Measurements from ENCODE around the gene CCL20. TPM values are rescaled to one million over a fixed set of nuclear protein-coding genes. Genes with fewer than 3 reads are reported as not detected.

CCL20 gene
- total and polyA plus RNA-seq, 4 donors = 0.49 to 0.50 TPM; not detected in 2

DNA sequence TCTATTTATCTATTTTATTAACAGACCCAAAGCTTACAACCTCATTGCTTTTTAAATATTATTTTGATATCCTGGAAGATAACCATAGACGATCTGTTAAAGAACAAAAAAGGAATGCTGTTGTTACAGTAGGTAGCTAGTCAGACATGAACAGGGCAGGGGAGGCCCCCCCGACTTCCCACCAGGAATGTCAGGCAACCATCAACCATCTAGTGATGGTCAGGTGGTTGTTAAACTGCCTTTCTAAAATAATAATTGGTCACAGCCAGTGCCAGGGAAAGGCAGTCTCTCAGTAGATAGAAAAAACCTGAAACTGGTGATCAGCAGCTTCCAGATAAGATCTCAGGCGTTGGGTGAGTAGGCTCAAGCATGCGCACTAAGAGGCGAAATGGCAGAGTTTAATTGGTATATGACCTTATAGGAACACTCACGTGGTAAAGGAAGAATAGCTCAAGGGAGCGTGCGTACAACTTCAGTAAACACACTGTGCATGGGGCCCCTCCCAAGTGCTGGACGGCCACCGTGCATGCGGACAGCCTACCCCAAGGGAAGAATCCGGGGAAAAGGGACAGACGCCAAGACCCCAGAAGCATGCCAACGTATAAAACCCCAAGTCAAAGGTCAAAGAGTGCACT lies 32.5 kb upstream of the CCL20 start:
- H3K27me3 ChIP-seq (ENCODE audit: control insufficient read depth, insufficient read depth, low read length) = no peaks in the 10 kb centered on the region
- no peak overlapping the region for H3K4me3 ChIP-seq (ENCODE audit: low read depth, low read length)
- no peak overlapping the region for H3K27ac ChIP-seq (ENCODE audit: low read depth, low read length)
- no peaks in the 10 kb centered on the region for H3K4me1 ChIP-seq (ENCODE audit: control insufficient read depth, insufficient read depth, low read length)
- H3K36me3 ChIP-seq (ENCODE audit: control insufficient read depth, insufficient read depth, low read length) = no peaks in the 10 kb centered on the region
- 76% methylated on average over 12 of the region's 14 CpGs for WGBS (ENCODE audit: insufficient coverage)
- DNase-seq (ENCODE audit: low read depth in 4 of 6, low spot score in 6 of 6) = no peak
- H3K9me3 ChIP-seq (ENCODE audit: control insufficient read depth, insufficient read depth, low read length) = no peaks in the 10 kb centered on the region

- Histone ChIP-seq H3K4me1 (ENCODE audit: control insufficient read depth, insufficient read depth, low read length) (no peaks in the 10 kb centered on the region), H3K27ac (ENCODE audit: low read depth, low read length) (no peak overlapping the region), H3K36me3 (ENCODE audit: control insufficient read depth, insufficient read depth, low read length) (no peaks in the 10 kb centered on the region), H3K4me3 (ENCODE audit: low read depth, low read length) (no peak overlapping the region), H3K27me3 (ENCODE audit: control insufficient read depth, insufficient read depth, low read length) (no peaks in the 10 kb centered on the region), H3K9me3 (ENCODE audit: control insufficient read depth, insufficient read depth, low read length) (no peaks in the 10 kb centered on the region)
- no peak for DNase-seq (ENCODE audit: low read depth in 4 of 6, low spot score in 6 of 6)
- 95% methylated on average over 8 of the region's 8 CpGs for WGBS (ENCODE audit: insufficient coverage)
Observed at GRCh38 chr2:227781841-227782240, 31.8 kb upstream of the CCL20 start.

DNA sequence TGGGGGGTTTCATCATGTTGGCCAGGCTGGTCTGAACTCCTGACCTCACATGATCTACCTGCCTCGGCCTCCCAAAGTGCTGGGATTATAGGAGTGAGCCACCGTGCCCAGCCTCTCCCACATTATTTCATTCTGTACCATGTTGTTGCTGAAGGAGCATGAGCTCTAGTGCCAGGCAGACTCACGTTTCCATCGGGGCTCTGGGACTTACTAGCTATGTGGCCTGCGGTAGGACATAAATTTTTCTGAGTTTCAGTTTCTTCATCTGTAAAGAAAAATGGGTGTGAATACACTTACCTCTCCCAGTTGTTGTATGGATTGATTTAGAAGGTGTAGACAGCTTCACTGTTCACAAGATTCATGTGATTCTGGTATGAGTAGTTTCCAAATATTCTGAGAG lies 30.8 kb upstream of the CCL20 start:
- H3K27me3 ChIP-seq (ENCODE audit: control insufficient read depth, insufficient read depth, low read length) = no peaks in the 10 kb centered on the region
- no peak overlapping the region for H3K4me3 ChIP-seq (ENCODE audit: low read depth, low read length)
- no peak overlapping the region for H3K27ac ChIP-seq (ENCODE audit: low read depth, low read length)
- no peaks in the 10 kb centered on the region for H3K36me3 ChIP-seq (ENCODE audit: control insufficient read depth, insufficient read depth, low read length)
- no peaks in the 10 kb centered on the region for H3K9me3 ChIP-seq (ENCODE audit: control insufficient read depth, insufficient read depth, low read length)
- no peak for DNase-seq (ENCODE audit: low read depth in 4 of 6, low spot score in 6 of 6)
- no peaks in the 10 kb centered on the region for H3K4me1 ChIP-seq (ENCODE audit: control insufficient read depth, insufficient read depth, low read length)
- 95% methylated on average over 3 of the region's 5 CpGs for WGBS (ENCODE audit: insufficient coverage)

GRCh38 chr2:227783404-227784138 lies 30.1 kb upstream of the CCL20 start:
- DNase-seq (ENCODE audit: low read depth in 4 of 6, low spot score in 6 of 6) = no peak
- Histone ChIP-seq H3K4me3 (ENCODE audit: low read depth, low read length) (no peak overlapping the region), H3K27ac (ENCODE audit: low read depth, low read length) (no peak overlapping the region), H3K27me3 (ENCODE audit: control insufficient read depth, insufficient read depth, low read length) (no peaks in the 10 kb centered on the region), H3K36me3 (ENCODE audit: control insufficient read depth, insufficient read depth, low read length) (no peaks in the 10 kb centered on the region), H3K9me3 (ENCODE audit: control insufficient read depth, insufficient read depth, low read length) (no peaks in the 10 kb centered on the region), H3K4me1 (ENCODE audit: control insufficient read depth, insufficient read depth, low read length) (no peaks in the 10 kb centered on the region)
- WGBS (ENCODE audit: insufficient coverage) = 92% methylated on average over 10 of the region's 12 CpGs

- no peak for DNase-seq (ENCODE audit: low read depth in 4 of 6, low spot score in 6 of 6)
- H3K9me3 ChIP-seq (ENCODE audit: control insufficient read depth, insufficient read depth, low read length) = no peaks in the 10 kb centered on the region
- no peaks in the 10 kb centered on the region for H3K36me3 ChIP-seq (ENCODE audit: control insufficient read depth, insufficient read depth, low read length)
- WGBS (ENCODE audit: insufficient coverage) = 31% methylated on average over 1 of the region's 1 CpG
- H3K27ac ChIP-seq (ENCODE audit: low read depth, low read length) = no peak overlapping the region
- H3K4me1 ChIP-seq (ENCODE audit: control insufficient read depth, insufficient read depth, low read length) = no peaks in the 10 kb centered on the region
- no peaks in the 10 kb centered on the region for H3K27me3 ChIP-seq (ENCODE audit: control insufficient read depth, insufficient read depth, low read length)
- H3K4me3 ChIP-seq (ENCODE audit: low read depth, low read length) = no peak overlapping the region
Observed at GRCh38 chr2:227785293-227785692, 28.3 kb upstream of the CCL20 start.

DNA sequence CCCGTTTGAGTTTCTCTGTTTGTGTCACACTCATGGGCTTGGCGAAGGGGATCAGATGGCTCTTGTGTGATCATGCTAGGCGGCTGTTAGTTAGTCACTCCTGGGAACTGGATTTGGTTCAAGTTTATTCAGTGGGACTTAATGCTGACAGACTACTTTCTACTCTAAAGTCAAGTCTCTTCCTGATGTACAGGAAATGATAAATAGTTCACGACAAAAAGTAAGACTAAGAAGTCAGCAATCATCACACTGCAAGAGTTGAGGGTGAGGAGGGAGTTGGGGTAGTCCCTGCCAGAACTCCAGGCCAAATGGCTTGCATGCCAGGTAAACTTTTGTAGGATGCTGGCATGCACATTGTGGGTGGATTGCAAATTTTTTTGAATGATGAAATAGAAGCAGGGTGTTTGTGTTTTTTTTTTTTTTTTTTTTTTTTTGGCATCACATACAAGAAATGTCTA lies 25.1 kb upstream of the CCL20 start:
- no peak overlapping the region for H3K4me3 ChIP-seq (ENCODE audit: low read depth, low read length)
- no peaks in the 10 kb centered on the region for H3K27me3 ChIP-seq (ENCODE audit: control insufficient read depth, insufficient read depth, low read length)
- H3K4me1 ChIP-seq (ENCODE audit: control insufficient read depth, insufficient read depth, low read length) = no peaks in the 10 kb centered on the region
- no peaks in the 10 kb centered on the region for H3K36me3 ChIP-seq (ENCODE audit: control insufficient read depth, insufficient read depth, low read length)
- no peak for DNase-seq (ENCODE audit: low read depth in 4 of 6, low spot score in 6 of 6)
- H3K27ac ChIP-seq (ENCODE audit: low read depth, low read length) = no peak overlapping the region
- WGBS (ENCODE audit: insufficient coverage) = 83% methylated on average over 2 of the region's 4 CpGs
- H3K9me3 ChIP-seq (ENCODE audit: control insufficient read depth, insufficient read depth, low read length) = no peaks in the 10 kb centered on the region

GRCh38 chr2:227789803-227790202 lies 23.8 kb upstream of the CCL20 start:
- Histone ChIP-seq H3K9me3 (ENCODE audit: control insufficient read depth, insufficient read depth, low read length) (no peaks in the 10 kb centered on the region), H3K4me3 (ENCODE audit: low read depth, low read length) (no peak overlapping the region), H3K27me3 (ENCODE audit: control insufficient read depth, insufficient read depth, low read length) (no peaks in the 10 kb centered on the region), H3K27ac (ENCODE audit: low read depth, low read length) (no peak overlapping the region), H3K36me3 (ENCODE audit: control insufficient read depth, insufficient read depth, low read length) (no peaks in the 10 kb centered on the region), H3K4me1 (ENCODE audit: control insufficient read depth, insufficient read depth, low read length) (no peaks in the 10 kb centered on the region)
- WGBS (ENCODE audit: insufficient coverage) = 33% methylated on average over 1 of the region's 4 CpGs
- DNase-seq (ENCODE audit: low read depth in 4 of 6, low spot score in 6 of 6) = no peak

GRCh38 chr2:227793148-227793712 lies 20.4 kb upstream of the CCL20 start:
- WGBS (ENCODE audit: insufficient coverage) = 100% methylated on average over 5 of the region's 5 CpGs
- DNase-seq (ENCODE audit: low read depth in 4 of 6, low spot score in 6 of 6) = no peak
- no peak overlapping the region for H3K27ac ChIP-seq (ENCODE audit: low read depth, low read length)
- H3K27me3 ChIP-seq (ENCODE audit: control insufficient read depth, insufficient read depth, low read length) = no peaks in the 10 kb centered on the region
- no peaks in the 10 kb centered on the region for H3K4me1 ChIP-seq (ENCODE audit: control insufficient read depth, insufficient read depth, low read length)
- no peaks in the 10 kb centered on the region for H3K36me3 ChIP-seq (ENCODE audit: control insufficient read depth, insufficient read depth, low read length)
- no peak overlapping the region for H3K4me3 ChIP-seq (ENCODE audit: low read depth, low read length)
- no peaks in the 10 kb centered on the region for H3K9me3 ChIP-seq (ENCODE audit: control insufficient read depth, insufficient read depth, low read length)

DNA sequence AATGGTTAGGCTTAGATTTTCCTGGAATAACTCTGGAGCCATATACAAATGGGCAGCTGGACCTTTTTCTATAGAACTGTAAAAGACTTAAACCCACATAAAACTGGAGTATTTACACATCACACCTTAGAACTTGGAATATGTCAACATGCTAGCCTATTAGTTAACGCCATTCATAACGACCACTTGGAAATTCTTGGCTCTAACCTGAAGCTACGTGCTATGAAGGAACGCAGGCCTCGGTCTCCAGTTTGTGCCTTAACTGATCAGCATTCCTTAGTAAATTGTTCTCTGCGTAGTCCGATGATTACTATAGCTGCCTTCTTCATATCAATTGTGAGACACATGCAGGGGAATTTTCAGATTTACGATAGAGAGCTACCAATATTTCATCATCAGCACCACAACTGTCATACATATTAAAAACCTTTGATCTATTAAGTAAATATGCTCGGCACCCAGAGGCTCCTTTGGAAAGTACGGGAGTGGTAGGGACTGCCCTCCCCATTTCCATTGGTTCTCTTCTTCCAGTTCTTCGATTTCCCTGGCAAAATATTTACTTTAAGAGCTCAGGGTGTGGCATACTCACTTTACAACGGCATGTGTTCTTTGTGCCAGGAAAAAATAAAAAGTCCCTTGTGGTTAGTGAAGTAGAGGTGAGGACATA lies 17.5 kb upstream of the CCL20 start:
- DNase-seq (ENCODE audit: low read depth in 4 of 6, low spot score in 6 of 6) = no peak
- Histone ChIP-seq H3K27ac (ENCODE audit: low read depth, low read length) (no peak overlapping the region), H3K36me3 (ENCODE audit: control insufficient read depth, insufficient read depth, low read length) (no peaks in the 10 kb centered on the region), H3K9me3 (ENCODE audit: control insufficient read depth, insufficient read depth, low read length) (no peaks in the 10 kb centered on the region), H3K4me3 (ENCODE audit: low read depth, low read length) (no peak overlapping the region), H3K4me1 (ENCODE audit: control insufficient read depth, insufficient read depth, low read length) (no peaks in the 10 kb centered on the region), H3K27me3 (ENCODE audit: control insufficient read depth, insufficient read depth, low read length) (no peaks in the 10 kb centered on the region)
- 91% methylated on average over 6 of the region's 12 CpGs for WGBS (ENCODE audit: insufficient coverage)

Data from spinal cord (tissue), 10 donors.